SH-SY5Y (cell line): ENCODE results near the gene DPYSL4.

Experiments
- GATA2 ChIP-seq: IDR thresholded peaks from 2 replicates; pipeline ENCODE4 v1.6.1; 2011; ENCODE audit warnings: mild to moderate bottlenecking, low read depth, low read length
- GATA3 ChIP-seq: IDR thresholded peaks from 2 replicates; pipeline ENCODE4 v1.6.1; 2011; ENCODE audit warnings: low read depth, mild to moderate bottlenecking, low read length, moderate library complexity

DNA sequence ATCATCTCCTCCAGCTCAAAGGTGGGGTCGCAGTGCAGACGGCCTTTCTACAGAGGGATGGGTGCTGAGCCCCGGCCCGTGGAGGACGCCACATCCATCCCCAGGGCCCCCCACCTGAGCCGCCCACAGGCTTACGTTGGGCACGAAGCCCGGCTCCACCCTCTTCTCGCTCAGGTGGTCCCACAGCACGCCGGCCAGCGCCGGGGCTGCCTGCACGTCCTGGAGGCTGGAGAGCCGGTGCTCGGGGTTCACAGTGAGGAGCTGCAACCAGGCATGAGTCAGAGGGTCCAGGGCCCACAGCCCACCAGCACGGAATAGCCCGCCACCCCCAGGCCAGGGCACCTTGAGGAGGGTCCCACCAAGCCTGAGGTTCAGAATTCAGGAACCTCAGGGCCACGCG, 36.0 kb downstream of the DPYSL4 start:
- no peak for TF ChIP-seq GATA2
- no peak for TF ChIP-seq GATA3
